ENCODE results near the gene CLCN5.

Gene CLCN5

DNA sequence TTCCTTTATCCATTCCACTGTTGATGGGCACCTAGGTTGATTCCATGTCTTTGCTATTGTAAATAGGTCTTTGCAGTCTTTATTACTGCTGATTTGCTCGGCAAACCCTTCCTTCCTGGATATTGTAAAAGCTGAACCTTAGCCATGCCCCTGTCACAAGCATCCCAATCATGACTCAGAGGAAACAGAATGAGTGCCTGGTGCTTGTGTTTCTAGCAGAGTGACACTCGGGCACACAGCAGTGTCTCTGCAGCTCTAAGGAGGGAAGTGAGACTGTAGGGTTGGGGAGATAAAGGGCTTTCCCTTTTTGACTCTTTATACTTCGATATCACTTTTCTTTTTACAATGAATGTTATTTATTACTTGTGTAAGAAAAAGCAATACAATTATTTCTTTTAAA lies 195.1 kb downstream of the CLCN5 start:
- DNase-seq (ENCODE audit: low spot score), result no peak
- in situ Hi-C loops (cut with MboI; ENCODE audit: low sequenced_read_pairs, unreplicated experiment), result no loop called here
- TF ChIP-seq, protein P1, sequence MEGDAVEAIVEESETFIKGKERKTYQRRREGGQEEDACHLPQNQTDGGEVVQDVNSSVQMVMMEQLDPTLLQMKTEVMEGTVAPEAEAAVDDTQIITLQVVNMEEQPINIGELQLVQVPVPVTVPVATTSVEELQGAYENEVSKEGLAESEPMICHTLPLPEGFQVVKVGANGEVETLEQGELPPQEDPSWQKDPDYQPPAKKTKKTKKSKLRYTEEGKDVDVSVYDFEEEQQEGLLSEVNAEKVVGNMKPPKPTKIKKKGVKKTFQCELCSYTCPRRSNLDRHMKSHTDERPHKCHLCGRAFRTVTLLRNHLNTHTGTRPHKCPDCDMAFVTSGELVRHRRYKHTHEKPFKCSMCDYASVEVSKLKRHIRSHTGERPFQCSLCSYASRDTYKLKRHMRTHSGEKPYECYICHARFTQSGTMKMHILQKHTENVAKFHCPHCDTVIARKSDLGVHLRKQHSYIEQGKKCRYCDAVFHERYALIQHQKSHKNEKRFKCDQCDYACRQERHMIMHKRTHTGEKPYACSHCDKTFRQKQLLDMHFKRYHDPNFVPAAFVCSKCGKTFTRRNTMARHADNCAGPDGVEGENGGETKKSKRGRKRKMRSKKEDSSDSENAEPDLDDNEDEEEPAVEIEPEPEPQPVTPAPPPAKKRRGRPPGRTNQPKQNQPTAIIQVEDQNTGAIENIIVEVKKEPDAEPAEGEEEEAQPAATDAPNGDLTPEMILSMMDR (IDR thresholded peaks at IDR 0.05; ENCODE audit: borderline replicate concordance, control extremely low read depth, extremely low read depth, insufficient read depth, missing control alignments), result no peak

GRCh38 chrX:50125480-50125879 lies 203.1 kb downstream of the CLCN5 start:
- in situ Hi-C loops (cut with MboI; ENCODE audit: low sequenced_read_pairs, unreplicated experiment), result no loop called here
- no peak for DNase-seq (ENCODE audit: low spot score)
- TF ChIP-seq, protein P1 (IDR thresholded peaks at IDR 0.05; ENCODE audit: borderline replicate concordance, control extremely low read depth, extremely low read depth, insufficient read depth, missing control alignments), result no peak

DNA sequence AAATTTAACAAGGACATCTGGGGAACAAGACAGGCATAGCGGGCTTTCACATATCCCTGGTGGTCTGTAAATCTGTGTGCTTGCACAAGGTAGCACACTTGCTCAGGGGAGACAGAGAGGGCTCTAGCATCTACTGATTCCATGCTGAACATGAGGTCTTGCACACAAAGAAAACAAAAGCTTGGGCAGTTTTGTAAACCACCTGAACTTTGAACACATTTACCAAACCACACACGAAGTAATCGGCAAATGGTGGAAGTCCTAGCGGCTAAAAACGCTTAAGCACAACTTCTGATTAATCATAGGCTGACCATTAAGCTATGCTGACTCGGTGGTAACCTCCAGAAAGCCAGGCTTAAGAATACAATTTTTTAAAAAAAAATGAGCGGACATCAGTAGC lies 225.6 kb downstream of the CLCN5 start:
- DNase-seq (ENCODE audit: low spot score), result no peak
- TF ChIP-seq, protein P1 (IDR thresholded peaks at IDR 0.05; ENCODE audit: borderline replicate concordance, control extremely low read depth, extremely low read depth, insufficient read depth, missing control alignments), result no peak
- in situ Hi-C loops (cut with MboI; ENCODE audit: low sequenced_read_pairs, unreplicated experiment), result no loop called here

Measured in GM13976 (cell line).